Measurements from ENCODE around the gene COPS3. TPM values are rescaled to one million over a fixed set of nuclear protein-coding genes. Genes with fewer than 3 reads are reported as not detected.

COPS3 gene
- total RNA-seq, 2 donors from 2014 or later, result 46.0 to 65.5 TPM

DNA sequence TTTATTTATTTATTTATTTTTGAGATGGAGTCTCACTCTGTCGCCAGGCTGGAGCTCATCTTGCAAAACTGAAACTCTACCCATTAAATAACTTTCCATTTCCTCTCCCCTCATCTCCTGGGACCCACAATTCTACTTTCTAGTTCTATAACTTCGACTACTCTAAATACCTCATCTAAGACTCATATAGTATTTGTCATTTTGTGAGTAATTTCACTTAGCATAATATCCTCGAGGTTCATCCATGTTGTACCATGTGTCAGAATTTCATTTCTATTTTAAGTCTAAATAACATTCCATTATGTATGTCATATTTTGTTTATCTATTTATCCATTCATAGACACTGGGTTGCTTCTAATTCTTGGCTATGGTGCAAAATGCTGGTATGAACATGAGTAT, 17.1 kb upstream of the COPS3 start:
- Histone ChIP-seq H3K4me1 (peaks cover 0 to 10% of the 10 kb centered on the region in 2 donors), H3K9me3 (no peaks in the 10 kb centered on the region), H3K36me3 (no peaks in the 10 kb centered on the region), H3K4me3 (no peak overlapping the region), H3K27ac (no peak overlapping the region), H3K27me3 (no peaks in the 10 kb centered on the region)
- TF ChIP-seq, protein P1, sequence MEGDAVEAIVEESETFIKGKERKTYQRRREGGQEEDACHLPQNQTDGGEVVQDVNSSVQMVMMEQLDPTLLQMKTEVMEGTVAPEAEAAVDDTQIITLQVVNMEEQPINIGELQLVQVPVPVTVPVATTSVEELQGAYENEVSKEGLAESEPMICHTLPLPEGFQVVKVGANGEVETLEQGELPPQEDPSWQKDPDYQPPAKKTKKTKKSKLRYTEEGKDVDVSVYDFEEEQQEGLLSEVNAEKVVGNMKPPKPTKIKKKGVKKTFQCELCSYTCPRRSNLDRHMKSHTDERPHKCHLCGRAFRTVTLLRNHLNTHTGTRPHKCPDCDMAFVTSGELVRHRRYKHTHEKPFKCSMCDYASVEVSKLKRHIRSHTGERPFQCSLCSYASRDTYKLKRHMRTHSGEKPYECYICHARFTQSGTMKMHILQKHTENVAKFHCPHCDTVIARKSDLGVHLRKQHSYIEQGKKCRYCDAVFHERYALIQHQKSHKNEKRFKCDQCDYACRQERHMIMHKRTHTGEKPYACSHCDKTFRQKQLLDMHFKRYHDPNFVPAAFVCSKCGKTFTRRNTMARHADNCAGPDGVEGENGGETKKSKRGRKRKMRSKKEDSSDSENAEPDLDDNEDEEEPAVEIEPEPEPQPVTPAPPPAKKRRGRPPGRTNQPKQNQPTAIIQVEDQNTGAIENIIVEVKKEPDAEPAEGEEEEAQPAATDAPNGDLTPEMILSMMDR (IDR thresholded peaks at IDR 0.05), result no peak
- no peak for DNase-seq (ENCODE audit: low spot score)

DNA sequence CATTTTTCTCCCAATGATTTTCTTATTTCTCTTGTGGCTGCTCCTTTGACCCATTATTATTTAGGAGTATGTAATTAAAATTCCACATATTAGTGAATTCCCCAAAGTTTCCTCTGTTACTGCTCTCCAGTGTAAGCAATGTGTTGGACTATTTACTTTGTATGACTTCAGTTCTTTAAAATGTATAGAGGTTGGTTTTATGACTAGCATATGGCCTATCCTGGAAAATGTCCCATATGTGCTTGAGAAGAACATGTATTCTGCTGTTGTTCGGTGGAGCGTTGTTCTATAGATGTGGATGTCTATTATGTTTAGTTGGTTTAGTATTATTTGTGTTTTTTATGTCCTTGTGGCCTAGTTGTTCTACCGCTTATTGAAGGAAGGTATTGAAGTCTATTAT, 16.2 kb upstream of the COPS3 start:
- no peak overlapping the region for H3K27ac ChIP-seq
- peaks cover 0 to 10% of the 10 kb centered on the region in 2 donors for H3K4me1 ChIP-seq
- H3K9me3 ChIP-seq, result no peaks in the 10 kb centered on the region
- TF ChIP-seq, protein P1 (IDR thresholded peaks at IDR 0.05), result no peak
- DNase-seq (ENCODE audit: low spot score), result no peak
- no peak overlapping the region for H3K4me3 ChIP-seq
- no peaks in the 10 kb centered on the region for H3K36me3 ChIP-seq
- no peaks in the 10 kb centered on the region for H3K27me3 ChIP-seq

DNA sequence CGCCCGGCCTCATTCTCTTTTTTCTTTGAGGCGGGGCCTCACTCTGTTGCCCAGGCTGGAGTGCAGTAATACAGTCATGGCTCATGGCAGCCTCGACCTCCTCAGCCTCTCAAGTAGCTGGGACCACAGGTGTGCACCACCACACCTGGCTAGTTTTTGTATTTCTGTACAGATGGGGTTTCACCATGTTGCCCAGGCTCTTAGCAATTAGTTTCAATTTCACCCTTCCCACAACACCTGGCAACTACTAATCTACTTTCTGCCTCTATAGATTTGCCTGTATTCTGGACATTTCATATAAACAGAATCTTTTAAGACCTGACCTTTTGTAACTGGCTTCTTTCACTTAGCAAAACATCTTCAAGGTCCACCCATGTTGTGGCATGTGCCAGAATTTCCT, 14.1 kb upstream of the COPS3 start:
- no peaks in the 10 kb centered on the region for H3K27me3 ChIP-seq
- no peak overlapping the region for H3K4me3 ChIP-seq
- H3K4me1 ChIP-seq, result no peaks in the 10 kb centered on the region
- H3K36me3 ChIP-seq, result no peaks in the 10 kb centered on the region
- no peak for DNase-seq (ENCODE audit: low spot score)
- no peaks in the 10 kb centered on the region for H3K9me3 ChIP-seq
- no peak overlapping the region for H3K27ac ChIP-seq
- TF ChIP-seq, protein P1 (IDR thresholded peaks at IDR 0.05), result no peak

DNA sequence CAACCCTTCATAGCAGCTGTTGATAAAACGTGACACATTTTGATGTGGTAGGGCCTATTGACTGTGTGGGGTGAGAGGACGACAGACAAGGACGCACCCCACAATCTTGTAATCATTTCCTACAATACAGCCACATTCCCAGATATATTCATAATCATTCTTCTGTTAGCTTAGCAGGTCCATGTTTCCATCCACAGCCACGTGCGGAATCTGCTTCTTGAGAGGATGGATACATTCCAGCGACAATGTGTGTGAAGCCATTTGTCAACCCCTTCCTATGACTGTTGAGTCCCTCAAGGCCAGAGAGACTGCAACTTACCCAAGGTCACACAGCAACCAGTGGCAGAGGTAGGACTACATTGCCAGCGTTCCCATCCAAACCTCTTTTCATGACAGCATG, 8.7 kb upstream of the COPS3 start:
- no peaks in the 10 kb centered on the region for H3K36me3 ChIP-seq
- no peak overlapping the region for H3K27ac ChIP-seq
- no peak for DNase-seq (ENCODE audit: low spot score)
- TF ChIP-seq, protein P1 (IDR thresholded peaks at IDR 0.05), result no peak
- H3K9me3 ChIP-seq, result no peaks in the 10 kb centered on the region
- H3K4me3 ChIP-seq, result no peak overlapping the region
- H3K27me3 ChIP-seq, result no peaks in the 10 kb centered on the region
- no peaks in the 10 kb centered on the region for H3K4me1 ChIP-seq

DNA sequence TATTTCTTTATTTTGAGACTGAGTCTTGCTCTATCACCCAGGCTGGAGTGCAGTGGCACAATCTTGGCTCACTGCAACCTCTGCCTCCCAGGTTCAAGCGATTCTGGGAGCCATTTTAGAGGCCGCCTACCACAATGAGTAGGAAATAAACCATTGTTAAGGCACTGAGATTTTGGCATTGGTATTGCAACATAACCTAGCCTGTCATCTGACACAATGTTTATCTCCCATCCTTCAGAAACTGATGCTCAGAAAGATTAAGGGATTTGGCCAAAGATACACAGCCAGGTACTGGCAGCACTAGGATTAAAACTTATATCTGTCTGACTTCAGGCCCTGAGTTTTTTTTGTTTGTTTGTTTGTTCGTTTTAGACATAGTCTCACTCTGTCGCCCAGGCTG, 8.0 kb upstream of the COPS3 start:
- TF ChIP-seq, protein P1 (IDR thresholded peaks at IDR 0.05), result no peak
- H3K4me3 ChIP-seq, result no peak overlapping the region
- no peaks in the 10 kb centered on the region for H3K27me3 ChIP-seq
- no peaks in the 10 kb centered on the region for H3K4me1 ChIP-seq
- no peak overlapping the region for H3K27ac ChIP-seq
- H3K36me3 ChIP-seq, result no peaks in the 10 kb centered on the region
- DNase-seq (ENCODE audit: low spot score), result no peak
- no peaks in the 10 kb centered on the region for H3K9me3 ChIP-seq

DNA sequence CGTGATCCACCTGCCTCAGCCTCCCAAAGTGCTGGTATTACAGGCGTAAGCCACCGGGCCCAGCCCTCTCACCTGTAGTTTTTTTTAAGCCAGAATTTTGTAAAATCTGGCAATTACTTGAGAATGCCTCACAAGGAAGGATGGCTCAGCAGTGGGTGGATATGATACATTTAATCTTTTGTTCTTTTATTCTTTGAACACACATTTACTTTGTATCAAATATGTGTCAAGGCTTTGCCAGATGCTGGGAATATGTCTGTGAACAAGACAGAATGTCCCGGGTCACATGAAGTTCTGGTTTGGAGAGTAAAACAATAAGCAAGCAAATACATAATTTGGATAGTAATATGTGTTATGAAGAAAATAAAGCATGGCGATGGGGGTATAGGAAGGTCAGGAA, 4.9 kb upstream of the COPS3 start:
- Histone ChIP-seq H3K9me3 (no peaks in the 10 kb centered on the region), H3K36me3 (no peaks in the 10 kb centered on the region), H3K27ac (no peak overlapping the region), H3K27me3 (no peaks in the 10 kb centered on the region), H3K4me3 (no peak overlapping the region), H3K4me1 (peaks cover 0 to 6% of the 10 kb centered on the region in 2 donors)
- TF ChIP-seq, protein P1 (IDR thresholded peaks at IDR 0.05), result no peak
- no peak for DNase-seq (ENCODE audit: low spot score)
